Activated T-cell treated with anti-CD3 and anti-CD28 coated beads, Interleukin-2, amount 50 U/mL, for 72 hours (primary cell): ENCODE results near the gene TRAK1. TPM values are rescaled to one million over a fixed set of nuclear protein-coding genes. Genes with fewer than 3 reads are reported as not detected.

Experiments
- ATAC-seq, 2 donors: fragments of 150-1000 bp; cut with Tn5 transposase; replicated peaks in 1 of 2; 2 replicates each; pipeline ENCODE4 v1.10.0; 2021; ENCODE audit warnings: moderate library complexity in 2 of 2, mild to moderate bottlenecking in 1 of 2
- DNase-seq, 2 donors: peaks; one replicate each; pipeline ENCODE4 v3.0.0; 2021 to 2022; ENCODE audit warnings: mixed read lengths in 1 of 2
- H3K27ac Mint-ChIP-seq: one replicate; pipeline ENCODE4 v1.8.0; 2022; ENCODE audit warnings: mild to moderate bottlenecking, moderate library complexity, mixed read lengths
- H3K27me3 Mint-ChIP-seq: one replicate; pipeline ENCODE4 v1.8.0; 2022; ENCODE audit warnings: low read depth, mixed read lengths
- H3K36me3 Mint-ChIP-seq, 2 donors: one replicate each; pipeline ENCODE4 v1.8.0; 2022; ENCODE audit warnings: mixed read lengths in 2 of 2, mild to moderate bottlenecking in 1 of 2; ENCODE audit not compliant: insufficient read depth in 2 of 2
- H3K4me1 Mint-ChIP-seq: one replicate; pipeline ENCODE4 v1.8.0; 2022; ENCODE audit warnings: low read depth, mixed read lengths
- H3K4me3 Mint-ChIP-seq, 2 donors: one replicate each; pipeline ENCODE4 v1.8.0; 2022; ENCODE audit warnings: mild to moderate bottlenecking in 2 of 2, mixed read lengths in 2 of 2, moderate library complexity in 2 of 2
- H3K9me3 Mint-ChIP-seq, 2 donors: one replicate each; pipeline ENCODE4 v1.8.0; 2022; ENCODE audit warnings: mixed read lengths in 2 of 2
- total RNA-seq, 2 donors: library from RNA; stranded (reverse); gene quantifications; one replicate each; pipeline ENCODE4 v1.2.3, GENCODE V29; 2022

Gene TRAK1
- total RNA-seq, 2 donors from 2014 or later: 17.8 to 19.6 TPM

DNA sequence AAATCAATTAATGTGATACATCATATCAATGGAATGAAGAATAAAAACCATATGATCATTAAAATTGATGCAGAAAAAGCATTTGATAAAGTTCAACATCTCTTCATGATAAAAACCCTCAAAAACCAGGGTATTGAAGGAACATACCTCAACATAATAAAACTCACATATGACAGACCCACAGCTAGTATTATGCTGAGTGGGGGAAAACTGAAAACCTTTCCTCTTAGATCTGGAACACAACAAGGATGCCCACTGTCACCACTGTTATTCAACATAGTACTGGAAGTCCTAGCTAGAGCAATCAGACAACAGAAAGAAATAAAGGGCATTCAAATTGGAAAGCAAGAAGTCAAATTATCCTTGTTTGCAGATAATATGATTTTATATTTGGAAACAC, 144.4 kb downstream of the TRAK1 start:
- Mint-ChIP-seq H3K4me1 (no peaks in the 10 kb centered on the region), H3K27ac (no peak overlapping the region), H3K27me3 (peaks cover 42% of the 10 kb centered on the region), H3K4me3 (no peak overlapping the region), H3K36me3 (peaks cover 5 to 13% of the 10 kb centered on the region in 2 donors), H3K9me3 (peaks cover 5 to 9% of the 10 kb centered on the region in 2 donors)
- no peak for DNase-seq
- no peak for ATAC-seq

DNA sequence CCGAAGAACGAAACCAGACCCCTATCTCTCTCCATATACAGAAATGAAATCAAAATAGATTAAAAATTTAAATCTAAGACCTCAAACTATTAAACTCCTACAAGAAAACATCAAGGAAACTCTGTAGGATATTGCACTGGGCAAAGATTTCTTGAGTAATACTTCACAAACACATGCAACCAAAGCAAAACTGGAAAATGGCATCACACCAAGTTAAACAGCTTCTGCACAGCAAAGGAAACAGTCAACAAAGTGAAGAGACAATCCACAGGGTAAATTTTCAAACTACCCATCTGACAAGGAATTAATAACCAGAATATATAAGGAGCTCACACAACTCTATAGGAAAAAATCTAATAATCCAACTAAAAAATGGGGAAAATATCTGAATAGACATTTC, 145.5 kb downstream of the TRAK1 start:
- Mint-ChIP-seq H3K4me3 (no peak overlapping the region), H3K4me1 (no peaks in the 10 kb centered on the region), H3K27me3 (peaks cover 47% of the 10 kb centered on the region), H3K36me3 (peaks cover 5 to 13% of the 10 kb centered on the region in 2 donors), H3K9me3 (peaks cover 5 to 9% of the 10 kb centered on the region in 2 donors), H3K27ac (no peak overlapping the region)
- no peak for DNase-seq
- no peak for ATAC-seq

DNA sequence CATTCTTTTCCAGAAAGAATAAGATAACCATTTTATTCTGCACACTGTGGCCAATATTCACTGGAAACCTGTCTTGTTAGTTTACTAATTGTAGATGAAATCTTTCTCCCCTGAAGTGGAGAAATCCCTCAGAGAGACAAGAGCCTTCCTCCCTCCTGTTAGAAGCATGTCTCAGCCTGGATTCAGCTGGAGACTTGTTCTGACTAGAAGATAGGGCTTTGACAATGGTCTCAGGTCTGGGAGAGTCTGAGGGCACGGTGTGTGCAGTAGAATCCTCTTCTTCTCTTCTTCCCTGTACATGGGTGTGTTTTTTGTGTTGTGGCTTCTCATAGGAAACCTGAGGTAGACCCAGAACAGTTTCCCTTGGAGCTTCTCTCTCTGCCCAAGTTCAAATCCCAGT, 154.9 kb downstream of the TRAK1 start:
- no peak overlapping the region for H3K4me3 Mint-ChIP-seq
- DNase-seq: no peak

DNA sequence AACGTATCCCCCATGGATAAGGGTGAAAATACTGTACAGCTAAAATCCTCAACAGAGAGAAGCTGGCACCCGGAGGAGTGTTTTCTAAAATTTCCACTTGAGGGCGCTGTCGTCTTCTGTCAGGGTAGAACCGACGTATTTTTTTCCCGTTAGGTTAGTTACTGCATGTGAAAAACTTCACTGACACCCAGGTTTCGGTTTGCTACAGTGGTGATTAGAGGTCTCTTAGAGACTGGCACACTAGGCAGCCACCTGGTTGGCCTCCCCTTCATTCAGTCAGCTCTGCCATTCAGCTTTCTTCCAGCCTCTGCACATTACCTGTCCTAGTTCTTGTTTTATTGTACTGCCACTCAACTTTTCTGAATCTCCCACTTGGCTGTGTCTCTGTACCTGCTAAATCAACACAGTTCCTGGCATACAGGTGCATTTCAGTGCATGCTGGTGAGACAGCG, 156.4 kb downstream of the TRAK1 start:
- Mint-ChIP-seq H3K9me3 (no peaks in the 10 kb centered on the region), H3K36me3 (no peaks in the 10 kb centered on the region), H3K4me1 (no peaks in the 10 kb centered on the region), H3K27ac (no peak overlapping the region), H3K27me3 (peaks cover 9% of the 10 kb centered on the region), H3K4me3 (no peak overlapping the region)
- peak; percentile 52 to 71 for DNase-seq
- ATAC-seq: peak; percentile 50 to 62

More for the DNA sequence above, 154.9 kb downstream of the TRAK1 start:
- Mint-ChIP-seq H3K36me3 (no peaks in the 10 kb centered on the region), H3K9me3 (no peaks in the 10 kb centered on the region), H3K4me1 (no peaks in the 10 kb centered on the region), H3K27me3 (peaks cover 16% of the 10 kb centered on the region), H3K27ac (no peak overlapping the region)
- no peak for ATAC-seq

DNA sequence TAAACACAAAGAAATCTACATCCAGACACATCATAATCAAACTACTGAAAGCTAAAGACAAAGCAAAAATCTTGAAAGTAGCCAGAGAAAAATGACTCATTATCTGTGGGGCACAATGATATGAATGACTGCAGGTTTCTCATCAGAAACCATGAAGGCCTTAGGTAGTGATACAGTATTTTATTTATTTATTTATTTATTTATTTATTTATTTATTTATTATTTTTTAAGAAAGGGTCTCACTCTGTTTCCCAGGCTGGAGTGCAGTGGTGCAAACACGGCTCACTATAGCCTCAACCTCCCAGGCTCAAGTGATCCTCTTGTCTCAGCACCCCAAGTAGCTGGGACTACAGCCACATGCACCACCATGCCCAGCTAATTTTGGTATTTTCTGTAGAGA, 159.6 kb downstream of the TRAK1 start:
- H3K9me3 Mint-ChIP-seq: no peaks in the 10 kb centered on the region
- ATAC-seq (no peak), DNase-seq (no peak)
- peaks cover 2% of the 10 kb centered on the region for H3K4me1 Mint-ChIP-seq
- no peak overlapping the region for H3K4me3 Mint-ChIP-seq
- H3K27ac Mint-ChIP-seq: no peak overlapping the region
- H3K27me3 Mint-ChIP-seq: peaks cover 30% of the 10 kb centered on the region
- H3K36me3 Mint-ChIP-seq: no peaks in the 10 kb centered on the region

DNA sequence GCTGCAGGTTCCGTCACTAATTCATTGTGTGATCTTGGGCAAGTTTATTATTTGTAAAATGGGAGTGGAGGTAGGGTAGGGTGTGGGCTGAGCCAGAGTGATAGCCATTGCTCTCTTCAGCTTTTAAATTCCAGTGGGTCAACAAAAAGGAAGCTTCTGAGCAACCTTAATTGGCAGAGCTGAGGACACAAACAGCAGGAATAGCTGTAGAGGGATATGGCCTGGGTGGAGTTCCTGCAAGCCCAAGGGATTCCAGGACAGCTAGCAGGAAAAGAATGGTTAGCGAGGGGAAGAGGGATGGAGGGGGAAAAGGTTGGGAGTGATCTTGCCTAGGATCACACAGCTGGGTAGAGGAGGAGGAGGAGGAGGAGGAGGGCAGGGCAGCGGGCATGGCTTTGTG, 163.4 kb downstream of the TRAK1 start:
- Mint-ChIP-seq H3K27ac (no peak overlapping the region), H3K4me1 (peaks cover 9% of the 10 kb centered on the region), H3K9me3 (no peaks in the 10 kb centered on the region), H3K36me3 (no peaks in the 10 kb centered on the region), H3K27me3 (peaks cover 27% of the 10 kb centered on the region), H3K4me3 (no peak overlapping the region)
- no peak for DNase-seq
- no peak for ATAC-seq

DNA sequence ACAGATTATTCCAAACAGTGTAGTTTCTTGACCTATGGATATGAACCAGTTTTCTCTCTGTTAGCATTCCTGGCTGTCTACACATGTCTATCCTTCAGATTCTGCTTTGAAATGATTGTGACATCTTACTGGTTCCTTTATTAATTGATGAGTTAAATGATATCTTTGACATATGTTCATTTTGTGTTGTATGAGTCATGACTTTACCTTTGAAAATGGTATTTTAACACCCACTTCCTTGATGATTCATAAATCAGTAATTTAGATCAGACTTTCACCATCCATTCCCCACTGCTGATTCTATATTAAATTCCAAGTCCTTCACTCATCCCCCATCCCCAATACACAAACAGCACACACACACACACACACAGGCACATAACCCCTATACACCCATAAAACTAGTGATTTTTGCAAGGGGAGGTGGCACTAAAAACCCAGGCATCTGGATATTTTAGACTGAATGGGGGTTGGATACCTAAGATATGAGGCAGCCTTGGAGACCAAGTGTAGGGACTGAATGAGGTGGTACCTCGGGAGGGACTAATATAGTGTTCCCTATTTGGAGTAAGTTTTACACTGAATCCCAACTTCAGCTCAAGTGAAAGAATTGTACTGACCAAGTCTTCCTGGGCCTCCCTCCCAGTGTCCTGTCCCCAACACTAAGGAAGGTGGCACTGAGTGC, 165.1 kb downstream of the TRAK1 start:
- no peak for DNase-seq
- no peaks in the 10 kb centered on the region for H3K9me3 Mint-ChIP-seq
- peak; percentile 47 to 58 for ATAC-seq
- no peaks in the 10 kb centered on the region for H3K36me3 Mint-ChIP-seq
- no peak overlapping the region for H3K4me3 Mint-ChIP-seq
- peaks cover 38% of the 10 kb centered on the region for H3K27me3 Mint-ChIP-seq
- H3K4me1 Mint-ChIP-seq: peaks cover 9% of the 10 kb centered on the region
- no peak overlapping the region for H3K27ac Mint-ChIP-seq

DNA sequence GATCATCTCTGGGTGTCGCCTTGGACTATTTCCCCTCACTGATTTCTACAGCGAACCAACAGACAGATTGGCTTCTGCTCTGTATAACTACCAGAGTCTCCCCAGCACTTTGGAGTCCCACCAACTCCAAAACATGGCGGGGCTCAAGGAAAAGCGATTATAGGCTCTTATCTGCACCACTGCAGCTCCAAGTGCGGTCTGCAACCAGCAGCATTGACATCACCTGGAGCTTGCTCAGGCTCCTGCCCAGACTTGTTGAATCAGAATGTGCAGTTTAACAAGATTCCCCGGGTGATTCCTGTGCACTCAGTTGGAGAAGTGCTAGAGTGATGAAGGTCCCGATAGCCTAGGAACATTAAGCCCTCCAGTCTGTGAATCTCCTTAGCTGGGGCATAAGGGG, 165.8 kb downstream of the TRAK1 start:
- Mint-ChIP-seq H3K4me1 (peaks cover 9% of the 10 kb centered on the region), H3K9me3 (no peaks in the 10 kb centered on the region), H3K27me3 (peaks cover 45% of the 10 kb centered on the region), H3K36me3 (no peaks in the 10 kb centered on the region), H3K4me3 (no peak overlapping the region), H3K27ac (no peak overlapping the region)
- ATAC-seq (no peak), DNase-seq (no peak)

DNA sequence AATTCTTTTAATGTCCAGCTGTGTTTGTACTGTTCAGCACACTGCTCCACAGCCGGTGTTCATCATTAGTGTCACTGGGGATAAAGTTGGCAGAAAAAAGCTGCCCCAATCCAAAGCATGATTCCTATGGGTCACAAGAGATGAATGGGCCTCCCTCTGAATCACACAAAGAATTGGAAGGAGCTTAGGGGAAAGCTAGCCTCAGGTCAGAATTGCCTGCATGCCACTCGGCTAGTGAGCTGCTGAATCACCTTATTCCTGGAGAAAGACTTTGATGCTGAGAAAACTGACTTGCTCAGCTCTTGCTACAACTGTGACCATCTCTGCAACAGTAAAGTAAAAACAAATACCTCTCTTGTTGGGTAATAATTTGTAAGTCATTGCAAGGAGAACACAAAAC, 171.4 kb downstream of the TRAK1 start:
- Mint-ChIP-seq H3K27me3 (peaks cover 72% of the 10 kb centered on the region), H3K27ac (no peak overlapping the region), H3K36me3 (peaks cover 3 to 5% of the 10 kb centered on the region in 2 donors), H3K4me3 (no peak overlapping the region), H3K4me1 (peaks cover 12% of the 10 kb centered on the region), H3K9me3 (no peaks in the 10 kb centered on the region)
- ATAC-seq (no peak), DNase-seq (no peak)

DNA sequence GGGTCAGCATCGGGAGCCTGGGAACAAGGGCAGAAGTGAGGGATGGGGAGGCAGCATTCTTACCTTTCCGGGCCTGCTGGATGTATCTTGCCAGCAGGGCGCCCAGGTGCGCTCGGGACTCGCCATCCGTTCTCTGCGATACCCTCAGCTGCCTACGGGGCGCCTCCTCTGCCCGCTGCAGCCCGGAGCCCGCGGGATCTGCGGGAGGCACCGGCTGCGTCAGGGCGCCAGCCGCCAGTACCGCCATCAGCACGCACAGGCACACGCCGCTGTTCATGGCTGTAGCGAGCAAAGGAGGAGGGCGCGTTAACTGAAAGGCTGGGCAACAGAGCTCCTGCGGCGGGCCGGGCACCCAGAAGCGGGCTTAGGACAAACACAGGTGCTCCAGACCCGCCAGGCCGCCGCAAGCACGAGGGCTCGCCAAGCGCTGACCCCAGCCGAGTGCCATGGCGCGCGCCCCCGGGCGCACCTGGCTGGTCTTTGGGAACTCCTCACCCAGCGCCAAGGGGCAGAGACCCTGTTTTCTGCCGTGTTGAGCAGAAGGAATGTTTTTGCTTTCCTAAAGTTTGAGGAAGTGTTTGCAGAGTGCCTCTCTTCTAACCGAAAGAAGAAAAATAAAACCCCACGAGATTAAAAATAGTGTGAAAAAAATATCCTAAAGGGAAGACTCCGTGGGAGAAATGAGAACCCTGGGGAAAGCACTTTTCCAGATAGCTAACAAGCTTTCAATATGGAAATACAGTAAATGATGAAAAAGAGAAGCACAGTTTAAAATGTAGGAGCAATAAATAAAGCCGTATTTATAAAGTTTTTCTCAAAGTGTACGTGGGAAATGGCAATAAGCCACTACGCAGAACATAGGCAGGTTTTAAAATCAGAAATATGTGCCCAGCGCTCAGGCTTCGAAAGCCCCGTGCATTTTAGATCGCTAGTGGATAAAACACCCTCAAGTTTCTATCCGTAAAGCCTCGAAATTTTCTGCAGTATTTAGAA, 172.5 kb downstream of the TRAK1 start:
- H3K27ac Mint-ChIP-seq: no peak overlapping the region
- peak overlapping the region; percentile 66 to 74 for H3K4me3 Mint-ChIP-seq
- H3K4me1 Mint-ChIP-seq: peaks cover 12% of the 10 kb centered on the region
- H3K27me3 Mint-ChIP-seq: peaks cover 71% of the 10 kb centered on the region
- DNase-seq (peak; percentile 18 to 33), ATAC-seq (peak; percentile 45 to 66)
- H3K9me3 Mint-ChIP-seq: no peaks in the 10 kb centered on the region
- H3K36me3 Mint-ChIP-seq: peaks cover 3 to 5% of the 10 kb centered on the region in 2 donors

DNA sequence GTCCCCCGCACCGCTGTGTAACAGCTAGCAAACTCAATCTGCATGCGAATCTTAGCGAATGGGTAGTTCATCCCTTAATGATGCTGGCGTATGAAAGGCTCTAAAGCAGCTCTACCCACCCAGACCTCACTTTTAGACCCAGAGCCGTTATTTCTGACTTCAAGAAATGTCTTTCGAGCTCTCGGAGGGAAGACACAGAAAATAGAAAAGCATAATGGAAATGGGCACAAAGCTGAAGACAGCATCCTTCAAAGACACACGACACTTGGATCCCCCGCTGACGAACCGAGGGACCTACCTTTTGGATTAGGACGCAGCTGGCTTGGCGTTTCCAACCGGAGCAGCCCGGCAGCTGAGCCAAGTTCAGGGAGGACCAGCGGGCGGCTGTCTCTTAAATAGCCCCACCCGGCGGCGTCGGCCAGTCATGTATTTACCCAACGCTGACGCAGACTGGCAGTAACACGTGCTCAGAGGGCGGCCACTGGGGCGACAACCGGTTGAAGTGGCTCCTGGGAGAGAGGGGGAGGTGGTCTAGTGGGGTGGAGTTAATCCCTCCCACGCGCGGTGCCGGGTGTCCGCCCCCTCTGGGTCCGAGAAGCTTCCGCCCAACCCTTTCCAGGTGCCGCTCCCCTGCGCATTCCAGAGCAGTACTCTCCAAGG, 173.4 kb downstream of the TRAK1 start:
- ATAC-seq: peak; percentile 50 to 66
- peaks cover 3 to 5% of the 10 kb centered on the region in 2 donors for H3K36me3 Mint-ChIP-seq
- H3K9me3 Mint-ChIP-seq: no peaks in the 10 kb centered on the region
- H3K4me3 Mint-ChIP-seq: peak overlapping the region; percentile 70 to 74
- H3K4me1 Mint-ChIP-seq: peaks cover 12% of the 10 kb centered on the region
- H3K27ac Mint-ChIP-seq: no peak overlapping the region
- DNase-seq: peak; percentile 14 to 20
- H3K27me3 Mint-ChIP-seq: peaks cover 80% of the 10 kb centered on the region

DNA sequence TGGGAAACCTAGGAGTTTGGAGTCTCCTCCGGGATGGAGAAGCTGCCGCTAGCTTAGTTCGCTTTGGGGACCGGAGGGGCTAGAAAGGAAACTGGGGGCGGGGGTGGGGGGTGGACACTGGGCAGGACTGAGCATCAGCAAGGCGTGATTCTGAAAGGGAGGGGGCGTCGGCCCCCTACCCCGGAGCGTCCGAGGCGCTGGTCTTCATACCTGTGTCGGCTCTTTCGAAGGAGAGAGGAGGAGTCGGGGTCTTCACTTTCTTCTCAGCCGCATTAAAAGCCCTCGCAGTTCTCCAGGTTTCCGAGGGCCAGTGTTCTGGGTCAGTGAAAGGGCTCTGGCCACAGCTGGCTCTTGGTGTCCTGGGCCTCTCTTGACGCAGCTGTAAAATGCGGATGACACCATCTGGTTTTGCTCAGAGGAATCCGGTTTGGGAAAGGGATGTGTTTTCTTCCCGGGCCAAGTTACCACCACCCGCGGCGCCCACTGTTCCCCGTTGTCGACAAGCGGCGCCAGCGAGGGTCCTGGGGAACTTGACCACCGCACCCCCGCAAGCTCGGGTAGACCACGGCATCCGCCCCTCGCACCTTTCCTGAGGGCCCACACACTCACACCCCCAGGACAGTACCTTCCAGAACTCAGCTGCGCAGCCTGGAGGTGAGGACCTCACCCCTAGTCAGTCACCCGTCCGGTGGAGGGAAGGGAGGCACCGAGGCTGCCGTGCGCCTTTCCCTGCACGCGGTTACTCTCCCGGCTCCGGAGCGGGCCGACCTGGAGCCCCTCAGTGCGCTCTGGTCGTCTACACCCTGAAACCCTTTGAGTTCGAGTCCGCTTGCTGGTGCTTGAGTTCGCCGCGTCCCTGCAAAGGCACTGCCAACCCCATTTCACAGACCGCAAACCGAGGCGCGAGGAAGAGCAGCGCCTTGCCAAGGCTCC, 174.2 kb downstream of the TRAK1 start:
- ATAC-seq: no peak
- Mint-ChIP-seq H3K9me3 (no peaks in the 10 kb centered on the region), H3K4me1 (peaks cover 12% of the 10 kb centered on the region)

More for the DNA sequence above, 174.2 kb downstream of the TRAK1 start:
- Mint-ChIP-seq H3K27ac (no peak overlapping the region), H3K27me3 (peaks cover 81% of the 10 kb centered on the region), H3K4me3 (peak overlapping the region in 1 of 2 donors; percentile 25), H3K36me3 (peaks cover 3 to 5% of the 10 kb centered on the region in 2 donors)
- DNase-seq: no peak
